Measurements from ENCODE around the gene RAB7A.
"Not testable (repeated sequence)": the region's sequence is repeated elsewhere in the genome, so short reads cannot be mapped to it uniquely, and the experiment has no call there.

RAB7A gene

DNA sequence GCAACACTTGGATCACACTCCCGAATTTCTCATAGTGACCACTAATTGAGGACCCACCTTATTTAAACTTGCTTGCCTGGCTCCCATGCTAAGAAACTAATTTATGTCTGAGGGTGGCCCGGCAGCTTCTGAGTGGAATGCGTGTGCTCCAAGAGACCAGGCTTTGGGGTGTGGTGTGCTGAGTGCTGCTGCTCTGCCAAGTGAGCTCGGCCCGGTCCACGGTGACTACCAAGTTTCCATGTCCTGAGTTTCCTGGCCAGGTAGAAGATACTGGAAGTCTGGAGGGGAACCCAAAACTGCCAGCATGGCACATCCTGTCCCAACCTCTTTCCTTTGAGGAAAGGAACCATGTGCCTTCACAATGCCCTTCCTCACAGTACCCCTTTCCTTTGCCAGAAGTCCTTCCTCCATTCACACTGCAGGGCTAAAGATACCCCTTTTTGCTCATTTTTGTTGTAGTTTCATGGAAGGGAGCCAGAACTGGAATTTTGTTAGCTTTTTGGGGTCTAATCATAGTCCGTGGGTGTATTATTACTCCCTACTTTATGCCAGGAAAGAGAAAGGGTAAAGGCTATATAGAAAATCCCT lies 94.4 kb downstream of the RAB7A start:
- no peak for DNase-seq (ENCODE audit: low read depth)

GRCh38 chr3:128823008-128823407 lies 97.0 kb downstream of the RAB7A start:
- DNase-seq (ENCODE audit: low read depth) = no peak

- DNase-seq (ENCODE audit: low read depth) = no peak
These were observed 97.6 kb downstream of the RAB7A start for GRCh38 chr3:128823631-128824030.

DNA sequence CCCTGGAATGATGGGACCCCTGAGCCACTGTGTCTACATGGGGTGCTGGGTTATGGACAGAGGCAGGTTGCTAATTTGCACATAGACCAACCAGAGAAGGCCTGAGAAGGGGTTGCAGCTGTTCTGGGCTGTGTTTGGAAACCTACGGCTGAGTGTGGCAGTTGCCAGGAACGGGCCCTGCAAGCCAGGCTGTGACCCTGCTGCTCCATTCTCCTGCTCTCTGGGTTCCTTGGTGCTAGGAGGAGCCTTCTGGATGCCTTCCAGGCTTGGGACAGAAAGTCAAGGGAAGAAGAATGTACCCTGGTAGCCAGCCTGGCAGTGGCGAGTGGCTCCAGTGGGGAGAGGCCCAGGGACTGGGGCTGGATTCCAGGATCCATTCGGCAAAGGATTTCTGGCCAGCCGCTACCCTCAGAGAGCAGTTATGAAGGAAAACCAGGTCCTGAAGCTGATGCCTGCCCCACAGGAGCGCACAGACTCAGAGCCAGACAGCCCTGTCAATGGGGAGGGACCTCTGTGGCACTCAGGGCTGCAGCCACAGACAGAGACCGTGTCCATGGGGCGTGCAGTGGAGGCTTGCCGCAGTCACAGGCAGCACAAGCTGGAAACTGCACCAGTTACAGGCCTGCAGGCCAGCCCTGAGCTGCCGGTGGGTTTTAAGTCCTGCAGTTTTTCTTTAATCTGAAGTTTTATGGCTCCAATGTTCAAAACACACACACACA lies 98.3 kb downstream of the RAB7A start:
- DNase-seq (ENCODE audit: low read depth) = no peak

GRCh38 chr3:128825117-128825725 lies 99.2 kb downstream of the RAB7A start:
- DNase-seq (ENCODE audit: low read depth) = no peak

DNA sequence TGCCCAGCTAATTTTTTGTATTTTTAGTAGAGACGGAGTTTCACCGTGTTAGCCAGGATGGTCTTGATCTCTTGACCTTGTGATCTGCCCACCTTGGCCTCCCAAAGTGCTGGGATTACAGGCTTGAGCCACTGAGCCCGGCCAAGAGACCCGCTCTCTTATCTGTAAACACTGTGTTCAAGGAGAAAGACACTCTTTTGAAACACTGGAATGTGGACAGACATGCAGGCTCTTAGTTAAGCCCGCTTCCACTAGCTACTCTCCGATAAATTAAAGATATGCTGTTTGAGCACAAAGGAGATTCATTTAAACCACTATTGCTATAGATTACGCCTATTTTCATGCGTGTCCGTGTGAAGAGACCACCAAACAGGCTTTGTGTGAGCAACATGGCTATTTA lies 103.1 kb downstream of the RAB7A start:
- DNase-seq (ENCODE audit: low read depth) = not testable (repeated sequence)

DNA sequence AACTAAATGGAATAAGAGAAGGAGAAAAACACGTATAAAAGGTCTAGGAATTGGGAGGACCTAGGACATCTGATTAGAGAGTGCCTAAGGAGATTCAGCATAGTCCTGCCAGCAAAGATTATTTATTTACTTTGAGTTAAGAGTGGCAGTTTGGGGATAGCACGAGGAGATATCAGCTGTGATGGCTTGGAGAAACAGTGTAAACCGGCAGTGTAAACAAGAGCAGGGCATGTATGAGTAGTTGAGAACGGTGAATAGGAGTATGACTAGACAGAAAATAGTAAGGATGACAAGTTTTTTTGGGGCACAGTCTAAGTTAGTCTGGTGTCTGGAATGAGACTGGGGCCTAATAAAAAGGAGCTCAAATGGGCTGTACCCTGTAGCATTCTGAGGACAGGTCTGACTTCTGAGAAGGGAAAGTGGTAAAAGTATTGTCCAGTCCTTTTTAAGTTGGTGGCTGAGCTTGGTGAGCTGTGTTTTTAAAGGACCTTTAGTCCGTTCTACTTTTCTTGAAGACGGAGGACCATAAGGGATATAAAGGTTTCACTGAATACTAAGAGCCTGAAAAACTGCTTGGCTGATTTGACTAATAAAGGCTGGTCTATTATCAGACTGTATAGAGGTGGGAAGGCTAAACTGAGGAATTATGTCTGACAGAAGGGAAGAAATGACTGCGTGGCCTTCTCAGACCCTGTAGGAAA lies 104.1 kb downstream of the RAB7A start:
- not testable (repeated sequence) for DNase-seq (ENCODE audit: low read depth)

- not testable (repeated sequence) for DNase-seq (ENCODE audit: low read depth)
These were observed 104.8 kb downstream of the RAB7A start for GRCh38 chr3:128830762-128831161.

GRCh38 chr3:128832979-128833378 lies 107.0 kb downstream of the RAB7A start:
- DNase-seq (ENCODE audit: low read depth) = not testable (repeated sequence)

- no peak for DNase-seq (ENCODE audit: low read depth)
These were observed 109.1 kb downstream of the RAB7A start for GRCh38 chr3:128835096-128835495.

- DNase-seq (ENCODE audit: low read depth) = no peak
These were observed 116.2 kb downstream of the RAB7A start for GRCh38 chr3:128841926-128842920.

GRCh38 chr3:128844502-128844901 lies 118.5 kb downstream of the RAB7A start:
- no peak for DNase-seq (ENCODE audit: low read depth)

GRCh38 chr3:128845119-128845777 lies 119.3 kb downstream of the RAB7A start:
- DNase-seq (ENCODE audit: low read depth) = no peak

DNA sequence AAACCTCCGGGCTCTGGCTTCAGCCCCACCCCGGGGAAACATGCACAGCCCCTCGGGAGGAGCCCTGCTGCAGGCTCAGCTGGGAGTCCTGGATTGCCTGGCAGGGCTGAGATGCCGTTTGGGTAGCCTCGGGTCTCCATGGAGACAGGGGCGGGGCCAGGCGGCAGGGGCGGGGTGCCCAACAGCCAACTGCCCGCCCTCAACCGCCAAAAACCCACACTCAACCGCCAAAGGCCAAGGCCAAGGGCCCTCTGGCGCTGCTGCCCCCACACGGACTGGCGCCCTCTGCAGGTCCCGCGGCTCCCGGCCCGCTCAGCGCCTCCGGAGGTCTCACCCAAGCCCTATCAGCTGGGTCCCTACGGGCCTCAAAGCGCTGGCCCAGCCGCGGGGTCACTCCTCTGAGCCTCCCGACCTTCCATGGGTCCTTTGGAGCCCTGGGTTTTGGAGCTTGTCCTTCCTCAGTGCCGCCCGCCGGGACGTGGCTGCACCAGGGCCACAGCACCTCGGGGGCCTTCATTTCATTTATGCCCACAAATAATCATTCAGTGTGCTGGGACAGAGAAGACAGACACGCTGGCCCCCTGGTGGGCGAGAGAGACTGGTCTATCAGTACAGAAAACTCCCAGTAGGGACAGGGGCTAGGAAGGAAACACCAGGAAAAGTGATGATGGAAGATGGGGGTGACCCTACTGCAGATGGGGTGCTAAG lies 119.9 kb downstream of the RAB7A start:
- DNase-seq (ENCODE audit: low read depth) = peak; percentile 60

DNA sequence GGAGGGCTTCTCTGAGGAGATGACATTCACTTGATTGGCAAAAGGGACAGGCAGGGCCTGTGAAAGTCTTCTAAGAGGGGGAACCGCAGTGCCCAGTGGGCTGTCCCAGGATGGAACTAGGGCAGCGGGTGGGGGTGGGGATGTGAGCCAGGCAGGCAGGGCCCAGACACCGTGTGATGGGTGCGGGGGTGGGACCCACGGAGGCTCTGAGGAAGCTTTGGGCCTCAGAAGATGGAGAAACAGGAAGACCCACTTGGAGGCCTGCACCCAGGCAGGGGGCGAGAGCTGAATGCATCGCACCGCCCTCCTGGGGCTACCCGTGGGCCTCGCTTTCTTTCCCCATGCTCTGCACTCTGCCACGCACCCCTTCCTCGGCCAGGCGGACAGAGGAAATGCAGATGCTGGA lies 120.5 kb downstream of the RAB7A start:
- no peak for DNase-seq (ENCODE audit: low read depth)

- no peak for DNase-seq (ENCODE audit: low read depth)
These were observed 121.8 kb downstream of the RAB7A start for GRCh38 chr3:128847666-128848370.

DNA sequence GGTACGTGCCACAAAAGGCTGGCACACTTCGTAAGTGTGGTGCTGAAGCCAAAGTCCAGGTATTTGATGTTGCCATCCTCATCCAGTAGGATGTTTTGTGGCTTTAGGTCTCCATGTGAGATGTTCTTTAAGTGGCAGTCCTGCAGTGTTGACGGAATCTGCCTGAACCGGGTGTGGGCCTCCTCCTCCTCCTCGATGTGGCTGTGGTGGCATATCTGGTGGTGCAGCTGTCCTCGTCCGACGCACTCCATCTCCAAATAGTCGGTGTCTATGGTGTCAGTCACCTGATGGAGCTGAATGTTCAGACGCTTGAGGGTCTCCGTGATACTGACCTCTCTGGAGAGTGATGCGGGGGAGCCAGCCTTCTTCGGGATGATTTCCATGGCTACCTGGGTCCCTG lies 123.0 kb downstream of the RAB7A start:
- no peak for DNase-seq (ENCODE audit: low read depth)

- DNase-seq (ENCODE audit: low read depth) = no peak
These were observed 124.0 kb downstream of the RAB7A start for GRCh38 chr3:128849911-128850455.

DNA sequence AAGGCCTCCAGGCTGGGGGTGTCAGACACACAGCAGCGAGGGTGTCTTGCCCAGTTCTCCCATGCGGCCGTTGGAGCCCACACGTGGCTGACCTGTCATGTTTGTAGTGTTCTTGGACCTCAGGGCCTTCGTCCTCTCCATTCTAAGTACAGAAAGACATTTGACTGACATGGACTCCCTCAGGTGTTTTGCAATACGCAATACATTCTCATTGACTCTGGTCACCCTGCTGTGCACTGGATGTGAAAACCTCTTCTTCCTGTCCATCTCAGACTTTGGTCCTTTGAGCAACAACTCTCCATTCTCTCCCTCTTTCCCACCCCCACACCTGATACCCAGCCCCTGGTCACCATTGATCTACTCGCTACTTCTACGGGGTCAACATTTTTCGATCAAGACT lies 124.6 kb downstream of the RAB7A start:
- no peak for DNase-seq (ENCODE audit: low read depth)
